Stomach smooth muscle (tissue), 2 donors: ENCODE data around the gene FNDC5.

Experiments
- H3K27ac ChIP-seq: one replicate; pipeline ENCODE4 v1.7.0; 2013; ENCODE audit warnings: mild to moderate bottlenecking, low read length, inconsistent platforms
- H3K27me3 ChIP-seq, 2 donors: one replicate each; pipeline ENCODE4 v1.7.0; 2013; ENCODE audit warnings: low read length in 2 of 2; ENCODE audit not compliant: insufficient read depth in 2 of 2, control insufficient read depth in 1 of 2
- H3K36me3 ChIP-seq, 2 donors: one replicate each; pipeline ENCODE4 v1.7.0; 2013; ENCODE audit warnings: low read length in 2 of 2; ENCODE audit not compliant: control insufficient read depth in 2 of 2, insufficient read depth in 2 of 2
- H3K4me1 ChIP-seq: one replicate; pipeline ENCODE4 v1.7.0; 2013; ENCODE audit warnings: low read length; ENCODE audit not compliant: control insufficient read depth, insufficient read depth
- H3K4me3 ChIP-seq, 2 donors: one replicate each; pipeline ENCODE4 v1.7.0; 2013; ENCODE audit warnings: low read length in 2 of 2
- H3K9ac ChIP-seq, 2 donors: one replicate each; pipeline ENCODE4 v1.7.0; 2013; ENCODE audit warnings: low read length in 2 of 2, mild to moderate bottlenecking in 1 of 2
- H3K9me3 ChIP-seq, 2 donors: one replicate each; pipeline ENCODE4 v1.7.0; 2013; ENCODE audit warnings: low read length in 2 of 2; ENCODE audit not compliant: control insufficient read depth in 2 of 2
- donor health status: healthy.
- donor health status: Pancreatic carcinoma.

Gene FNDC5

GRCh38 chr1:32903991-32904785 is 33.5 kb upstream of the FNDC5 start:
- H3K27ac ChIP-seq: no peak overlapping the region
- H3K9me3 ChIP-seq: no peaks in the 10 kb centered on the region
- no peak overlapping the region for H3K9ac ChIP-seq
- H3K27me3 ChIP-seq: peaks cover 0 to 3% of the 10 kb centered on the region in 2 donors
- peaks cover 13% of the 10 kb centered on the region for H3K4me1 ChIP-seq
- no peaks in the 10 kb centered on the region for H3K36me3 ChIP-seq
- H3K4me3 ChIP-seq: no peak overlapping the region

- Histone ChIP-seq H3K4me3 (no peak overlapping the region), H3K27ac (no peak overlapping the region), H3K36me3 (peaks cover 0 to 2% of the 10 kb centered on the region in 2 donors), H3K27me3 (peaks cover 2 to 3% of the 10 kb centered on the region in 2 donors), H3K4me1 (peaks cover 13% of the 10 kb centered on the region), H3K9me3 (no peaks in the 10 kb centered on the region), H3K9ac (no peak overlapping the region)
These were observed 31.8 kb upstream of the FNDC5 start for GRCh38 chr1:32902535-32902920.

GRCh38 chr1:32901823-32902534 is 31.3 kb upstream of the FNDC5 start:
- Histone ChIP-seq H3K9me3 (no peaks in the 10 kb centered on the region), H3K4me1 (peaks cover 13% of the 10 kb centered on the region), H3K9ac (peak overlapping the region; percentile 71 to 73), H3K27ac (no peak overlapping the region), H3K36me3 (peaks cover 0 to 2% of the 10 kb centered on the region in 2 donors), H3K27me3 (peaks cover 2 to 3% of the 10 kb centered on the region in 2 donors), H3K4me3 (peak overlapping the region; percentile 75 to 79)

DNA sequence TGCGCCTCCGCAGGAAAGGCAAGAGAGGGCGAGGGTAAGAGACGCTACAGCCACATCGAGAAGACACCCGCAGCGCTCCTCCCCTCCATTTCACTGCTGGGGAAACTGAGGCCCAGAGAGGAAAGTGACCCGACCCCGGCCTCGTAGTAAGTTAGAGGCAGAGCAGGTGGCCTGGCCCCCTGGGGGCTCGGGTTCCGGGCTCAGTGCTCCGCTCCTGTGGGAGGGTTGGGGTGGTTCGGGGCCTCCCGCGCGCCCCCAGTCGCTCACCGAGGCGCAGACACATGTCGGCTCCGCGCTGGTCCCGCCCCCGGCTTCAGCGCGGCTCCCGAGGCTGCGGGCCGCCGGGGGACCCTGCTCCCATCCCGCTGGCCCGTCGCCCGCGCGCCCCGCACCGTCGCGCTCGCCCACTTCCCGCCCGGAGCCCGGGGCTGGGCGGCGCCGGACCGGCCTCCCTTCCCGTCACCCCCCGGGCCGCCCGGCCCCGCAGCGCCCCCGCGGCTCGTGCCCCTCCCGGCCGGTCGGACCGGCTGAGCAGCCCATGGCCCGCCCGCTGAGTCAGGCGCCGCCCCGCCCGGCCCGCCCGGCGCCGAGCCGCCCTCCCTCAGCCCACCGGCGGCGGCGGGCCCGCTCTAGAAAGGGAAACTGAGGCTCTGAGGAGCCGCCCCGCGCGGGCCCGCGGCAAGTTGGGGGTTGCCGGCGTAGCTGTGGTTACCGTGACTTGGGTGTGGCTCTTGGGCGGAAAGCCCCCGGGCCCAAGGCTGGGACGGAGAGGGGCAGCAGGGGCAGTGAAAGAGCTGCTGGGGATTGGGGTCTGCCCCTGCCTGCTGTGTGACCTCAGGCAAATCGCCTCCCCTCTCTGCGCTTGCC is 30.5 kb upstream of the FNDC5 start, which contains the start of gene TMEM54:
Gene TMEM54, minus strand, starts transcription at position 434 of the 867 bp plus-strand sequence. Its CDS starts 151 bp downstream, at position 283.
- H3K4me1 ChIP-seq: peaks cover 13% of the 10 kb centered on the region
- H3K4me3 ChIP-seq: peak within 1 kb of the TSS; percentile 75 to 80
- peaks cover 0 to 2% of the 10 kb centered on the region in 2 donors for H3K36me3 ChIP-seq
- H3K27ac ChIP-seq: no peak within 1 kb of the TSS
- no peaks in the 10 kb centered on the region for H3K9me3 ChIP-seq
- peaks cover 2 to 3% of the 10 kb centered on the region in 2 donors for H3K27me3 ChIP-seq
- peak within 1 kb of the TSS; percentile 71 to 73 for H3K9ac ChIP-seq

- Histone ChIP-seq H3K4me3 (peak overlapping the region; percentile 75 to 80), H3K4me1 (peaks cover 13% of the 10 kb centered on the region), H3K36me3 (peaks cover 0 to 2% of the 10 kb centered on the region in 2 donors), H3K9me3 (no peaks in the 10 kb centered on the region), H3K9ac (peak overlapping the region; percentile 58 to 64), H3K27me3 (peaks cover 2 to 3% of the 10 kb centered on the region in 2 donors), H3K27ac (no peak overlapping the region)
These were observed 29.8 kb upstream of the FNDC5 start for GRCh38 chr1:32900371-32900955.

- Histone ChIP-seq H3K9ac (no peak overlapping the region), H3K4me3 (no peak overlapping the region), H3K27me3 (peaks cover 2 to 3% of the 10 kb centered on the region in 2 donors)
These were observed 29.0 kb upstream of the FNDC5 start for GRCh38 chr1:32899586-32900296.

GRCh38 chr1:32898958-32899357 is 28.2 kb upstream of the FNDC5 start:
- H3K27ac ChIP-seq: no peak overlapping the region
- no peaks in the 10 kb centered on the region for H3K9me3 ChIP-seq
- peaks cover 2 to 5% of the 10 kb centered on the region in 2 donors for H3K27me3 ChIP-seq
- peaks cover 13% of the 10 kb centered on the region for H3K4me1 ChIP-seq
- peaks cover 0 to 2% of the 10 kb centered on the region in 2 donors for H3K36me3 ChIP-seq
- no peak overlapping the region for H3K9ac ChIP-seq
- H3K4me3 ChIP-seq: no peak overlapping the region

More at GRCh38 chr1:32899586-32900296, 29.0 kb upstream of the FNDC5 start:
- Histone ChIP-seq H3K36me3 (peaks cover 0 to 2% of the 10 kb centered on the region in 2 donors), H3K4me1 (peaks cover 13% of the 10 kb centered on the region), H3K9me3 (no peaks in the 10 kb centered on the region), H3K27ac (no peak overlapping the region)

DNA sequence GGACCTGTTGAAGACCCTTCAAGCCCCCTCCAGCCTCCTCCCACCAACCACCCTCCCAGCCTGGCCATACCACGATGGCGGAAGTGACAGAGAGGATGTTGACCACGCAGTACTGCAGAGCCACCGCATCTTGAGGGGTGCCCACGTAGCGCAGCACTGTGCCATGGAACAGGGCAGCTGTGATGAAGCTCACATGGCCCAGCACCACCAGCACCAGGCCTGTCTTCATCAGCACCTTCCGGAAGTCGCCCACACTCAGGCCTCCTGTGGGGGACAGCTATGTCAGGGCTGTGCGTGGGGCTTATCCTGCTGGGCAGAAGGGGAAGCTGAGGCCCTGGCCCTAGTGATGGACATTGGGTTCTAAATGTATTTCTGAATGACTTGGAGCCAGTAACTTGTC is 27.3 kb upstream of the FNDC5 start:
- H3K9ac ChIP-seq: no peak overlapping the region
- no peak overlapping the region for H3K4me3 ChIP-seq
- H3K4me1 ChIP-seq: peaks cover 18% of the 10 kb centered on the region
- no peak overlapping the region for H3K27ac ChIP-seq
- peaks cover 0 to 2% of the 10 kb centered on the region in 2 donors for H3K36me3 ChIP-seq
- peaks cover 2 to 11% of the 10 kb centered on the region in 2 donors for H3K27me3 ChIP-seq
- H3K9me3 ChIP-seq: no peaks in the 10 kb centered on the region

DNA sequence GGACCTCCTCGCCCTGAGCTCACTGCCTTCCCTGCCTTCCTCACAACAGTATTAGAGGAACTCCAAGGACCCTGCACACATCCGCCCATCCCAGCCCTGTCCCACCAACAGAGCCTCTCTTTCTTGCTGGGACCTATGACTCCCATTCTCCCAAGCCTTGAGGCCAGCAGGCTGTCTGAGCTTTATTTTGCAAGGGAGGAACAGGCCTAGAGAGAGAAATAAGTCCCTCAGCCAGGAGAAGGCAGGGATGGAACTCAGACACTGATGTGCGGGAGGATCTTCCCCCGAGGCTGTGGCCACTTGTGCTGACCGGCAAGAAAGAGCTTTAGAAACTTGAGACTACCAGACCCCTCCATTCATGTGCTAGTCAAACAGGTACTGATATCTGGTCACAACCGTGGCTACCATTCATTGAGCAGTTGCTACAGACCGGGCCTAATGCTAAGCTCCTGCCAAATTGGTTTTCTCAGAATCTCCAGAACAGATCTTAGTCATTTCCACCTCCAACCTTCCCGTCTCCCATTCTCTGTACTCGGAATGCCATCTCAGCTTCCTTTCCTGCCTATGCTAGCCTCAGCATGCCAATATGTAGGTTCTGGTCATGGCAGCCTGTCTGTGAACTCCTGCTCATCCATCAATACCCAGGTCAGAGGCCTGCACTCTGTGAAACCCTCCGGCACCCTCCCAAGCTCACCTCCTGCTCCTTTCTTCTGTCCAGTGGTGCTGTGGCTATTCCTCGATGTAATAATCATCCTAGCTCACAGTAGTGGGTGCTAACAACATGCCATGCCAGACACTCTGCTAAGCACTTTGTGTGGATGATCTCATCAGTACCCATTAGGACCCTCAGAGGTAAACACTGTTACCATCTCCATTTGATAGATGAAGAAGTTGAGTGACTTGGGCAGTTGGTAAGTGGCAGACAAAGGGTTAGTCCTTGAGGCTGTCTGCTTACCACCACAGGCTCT is 26.7 kb upstream of the FNDC5 start:
- no peaks in the 10 kb centered on the region for H3K9me3 ChIP-seq
- peaks cover 6 to 16% of the 10 kb centered on the region in 2 donors for H3K27me3 ChIP-seq
- no peak overlapping the region for H3K4me3 ChIP-seq
- H3K4me1 ChIP-seq: peaks cover 24% of the 10 kb centered on the region
- H3K27ac ChIP-seq: no peak overlapping the region
- no peak overlapping the region for H3K9ac ChIP-seq
- H3K36me3 ChIP-seq: peaks cover 0 to 2% of the 10 kb centered on the region in 2 donors
